ENCODE results near the gene COA4.
"Not testable (repeated sequence)": the region's sequence is repeated elsewhere in the genome, so short reads cannot be mapped to it uniquely, and the experiment has no call there.

COA4 gene

GRCh38 chr11:73876424-73877310 is at the start of gene COA4, which contains the start of gene PAAF1:
Gene COA4, minus strand, starts transcription at chr11:73876846. Its CDS starts 3,468 bp downstream, at chr11:73873378.
Gene PAAF1, plus strand, starts transcription at chr11:73876999. Its CDS starts 23 bp downstream, at chr11:73877022.
- peak; percentile 96 for DNase-seq

DNA sequence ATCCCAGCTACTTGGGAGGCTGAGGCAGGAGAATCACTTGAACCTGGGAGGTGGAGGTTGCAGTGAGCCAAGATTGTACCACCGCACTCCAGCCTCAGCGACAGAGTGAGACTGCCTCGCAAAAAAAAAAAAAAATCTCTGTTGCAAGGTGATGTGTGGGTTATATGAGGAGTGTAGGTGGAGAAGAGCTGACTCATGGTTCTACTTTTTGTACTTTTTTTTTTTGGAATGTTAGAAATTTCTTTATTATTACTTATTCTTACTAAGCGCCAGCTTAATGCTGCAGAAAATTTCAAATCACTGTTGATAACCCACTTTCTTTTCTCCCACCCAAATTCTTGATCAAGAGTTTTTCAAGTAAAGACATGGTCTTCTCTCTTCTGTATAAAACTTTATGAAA is 44.5 kb upstream of the COA4 start:
- no peak for DNase-seq

DNA sequence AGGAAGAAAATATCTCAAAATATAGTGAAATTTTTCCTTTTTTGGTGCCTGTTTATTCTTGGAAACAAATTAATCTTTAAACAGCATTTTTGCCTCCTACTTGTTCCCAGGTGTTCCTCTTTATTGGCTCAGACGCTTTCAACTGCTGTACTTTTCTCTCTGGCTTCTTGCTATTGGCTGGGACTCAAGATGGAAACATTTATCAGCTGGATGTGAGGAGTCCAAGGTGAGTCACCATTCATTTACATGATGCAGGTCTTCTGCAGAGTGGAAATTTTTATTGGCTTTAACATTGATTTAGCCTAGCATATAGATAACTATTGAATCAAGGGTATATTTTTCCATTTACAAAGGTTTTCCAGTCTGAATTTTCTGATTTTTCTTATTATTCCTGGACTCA is 39.8 kb upstream of the COA4 start:
- DNase-seq, result no peak

DNA sequence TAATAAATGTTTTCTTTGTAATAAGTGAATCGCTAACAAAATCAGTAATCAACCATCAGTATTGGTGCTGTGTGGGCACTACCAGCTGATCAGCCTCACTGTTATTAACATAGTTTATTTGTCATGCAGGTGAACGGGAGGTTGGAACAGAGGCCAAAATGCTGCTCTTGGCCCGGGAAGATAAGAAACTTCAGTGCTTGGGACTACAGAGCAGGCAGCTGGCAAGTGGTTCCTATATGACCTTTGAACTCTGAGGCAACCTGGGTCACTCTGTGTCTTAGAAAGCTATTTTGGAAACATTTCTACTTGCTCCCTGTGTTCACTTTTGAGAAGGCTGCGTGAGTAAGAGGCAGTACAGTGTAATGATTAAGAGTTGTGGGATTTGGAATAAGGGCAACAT is 37.6 kb upstream of the COA4 start:
- DNase-seq, result no peak

DNA sequence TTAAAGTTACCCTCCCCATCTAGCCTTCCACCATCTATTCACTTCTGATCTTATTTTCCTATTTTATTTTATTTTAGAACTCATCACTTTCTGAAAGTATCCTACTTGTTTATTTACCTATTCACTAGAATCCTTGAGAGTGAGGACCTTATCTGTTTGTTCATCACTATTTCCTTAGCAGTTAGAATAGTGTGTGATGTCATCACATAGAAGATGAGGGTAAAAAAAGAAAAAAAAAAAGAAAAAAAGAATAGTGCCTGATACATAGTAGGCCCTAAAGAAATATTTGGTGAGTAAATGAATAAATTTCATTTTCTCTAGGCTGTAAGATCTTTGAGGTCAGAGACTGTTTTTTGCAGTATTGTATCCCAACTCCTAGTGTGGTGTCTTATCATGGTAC is 36.8 kb upstream of the COA4 start:
- no peak for DNase-seq

GRCh38 chr11:73912026-73912425 is 35.4 kb upstream of the COA4 start:
- no peak for DNase-seq

DNA sequence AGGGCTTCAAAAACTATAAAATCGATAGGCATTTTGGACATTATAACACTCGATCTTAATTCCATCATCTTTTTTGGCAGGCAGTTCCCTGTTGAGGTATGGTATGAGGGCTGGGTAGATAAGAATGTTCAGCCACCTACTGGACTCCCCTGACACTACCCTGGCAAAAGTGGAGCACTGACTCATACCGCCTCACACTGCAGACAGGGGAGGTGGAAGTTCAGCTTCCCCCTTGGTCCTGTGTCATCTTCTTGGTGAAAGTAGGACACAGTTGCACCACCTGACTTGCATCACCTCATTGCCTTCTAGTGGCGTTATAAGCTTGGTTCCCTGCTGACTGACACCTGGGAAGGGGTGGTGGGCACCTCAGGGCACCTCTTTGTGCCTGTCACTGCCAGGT is 30.5 kb upstream of the COA4 start:
- DNase-seq, result peak; percentile 37

GRCh38 chr11:73902303-73902702 is 25.7 kb upstream of the COA4 start:
- no peak for DNase-seq

DNA sequence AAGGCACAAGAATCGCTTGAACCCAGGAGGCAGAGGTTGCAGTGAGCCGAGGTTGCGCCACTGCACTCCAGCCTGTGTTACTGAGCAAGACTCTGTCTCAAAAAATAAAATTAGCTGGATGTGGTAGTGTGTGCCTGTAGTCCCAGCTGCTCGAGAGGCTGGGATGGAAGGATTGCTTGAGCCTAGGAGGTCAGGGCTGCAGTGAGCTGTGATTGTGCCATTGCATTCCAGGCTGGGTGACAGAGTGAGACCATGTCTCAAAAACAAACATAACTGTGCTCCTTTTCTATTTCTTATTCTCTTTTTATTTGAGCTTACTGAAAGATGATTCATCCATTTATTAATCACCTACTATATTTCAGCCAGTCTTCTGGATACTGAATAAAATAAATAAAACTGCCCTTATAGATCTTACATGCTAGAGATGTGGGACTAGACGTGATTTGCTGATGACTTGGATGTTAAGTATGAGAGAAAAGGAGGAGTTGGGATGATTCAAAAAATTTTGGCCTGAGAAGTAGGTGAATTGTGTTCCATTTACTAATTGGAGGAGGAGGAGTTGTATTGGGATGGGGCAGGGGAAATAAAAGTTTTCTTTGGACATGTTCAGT is 18.2 kb upstream of the COA4 start:
- DNase-seq, result no peak

- DNase-seq, result no peak
These were observed 16.4 kb upstream of the COA4 start for GRCh38 chr11:73893041-73893440.

- no peak for DNase-seq
These were observed 12.9 kb upstream of the COA4 start for GRCh38 chr11:73889536-73889935.

DNA sequence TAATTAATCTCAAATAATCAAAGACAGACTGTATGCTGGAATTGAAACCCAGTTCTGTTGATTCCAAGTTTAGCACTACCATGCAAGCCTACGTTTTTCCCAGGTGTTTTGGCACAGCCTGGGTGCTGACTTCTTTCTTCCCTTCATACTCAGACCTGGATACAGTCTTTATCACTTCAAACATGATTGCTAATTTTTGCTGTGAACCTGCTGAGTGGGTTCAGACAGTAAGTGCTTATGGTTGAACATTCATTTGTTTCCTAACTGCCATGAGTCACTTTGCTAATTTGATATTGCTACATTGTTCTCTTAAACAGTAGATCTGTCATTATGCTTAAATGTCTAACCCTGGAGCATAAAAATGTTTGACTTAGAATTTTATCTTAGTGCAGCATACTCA is 12.4 kb upstream of the COA4 start:
- no peak for DNase-seq

DNA sequence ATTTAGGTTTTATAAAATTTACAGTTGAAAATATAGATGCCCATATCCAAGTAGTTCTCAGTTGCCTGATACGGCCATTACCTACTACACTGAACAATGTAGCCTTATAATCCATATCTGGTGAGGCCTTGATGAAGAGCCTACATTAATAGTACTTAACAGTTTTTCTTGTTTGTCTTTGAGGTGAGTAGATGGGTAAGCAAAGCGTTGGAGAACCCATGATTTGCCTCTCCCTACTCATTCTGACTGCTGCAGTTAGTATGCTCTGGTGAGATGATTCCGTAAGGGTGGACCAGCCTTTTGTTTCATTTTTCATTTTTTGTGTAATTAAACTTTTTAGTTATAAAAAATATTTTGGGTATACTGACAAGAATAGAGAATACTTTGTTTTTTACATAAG is 11.6 kb upstream of the COA4 start:
- no peak for DNase-seq

GRCh38 chr11:73883856-73884255 is 7.2 kb upstream of the COA4 start:
- no peak for DNase-seq

- DNase-seq, result not testable (repeated sequence)
These were observed 3.8 kb upstream of the COA4 start for GRCh38 chr11:73880449-73880848.

GRCh38 chr11:73878771-73879170 is 2.1 kb upstream of the COA4 start:
- no peak for DNase-seq

- no peak for DNase-seq
These were observed 806 bp downstream of the COA4 start for GRCh38 chr11:73875840-73876239.

- DNase-seq, result no peak
These were observed 1.3 kb downstream of the COA4 start for GRCh38 chr11:73875380-73875779.

DNA sequence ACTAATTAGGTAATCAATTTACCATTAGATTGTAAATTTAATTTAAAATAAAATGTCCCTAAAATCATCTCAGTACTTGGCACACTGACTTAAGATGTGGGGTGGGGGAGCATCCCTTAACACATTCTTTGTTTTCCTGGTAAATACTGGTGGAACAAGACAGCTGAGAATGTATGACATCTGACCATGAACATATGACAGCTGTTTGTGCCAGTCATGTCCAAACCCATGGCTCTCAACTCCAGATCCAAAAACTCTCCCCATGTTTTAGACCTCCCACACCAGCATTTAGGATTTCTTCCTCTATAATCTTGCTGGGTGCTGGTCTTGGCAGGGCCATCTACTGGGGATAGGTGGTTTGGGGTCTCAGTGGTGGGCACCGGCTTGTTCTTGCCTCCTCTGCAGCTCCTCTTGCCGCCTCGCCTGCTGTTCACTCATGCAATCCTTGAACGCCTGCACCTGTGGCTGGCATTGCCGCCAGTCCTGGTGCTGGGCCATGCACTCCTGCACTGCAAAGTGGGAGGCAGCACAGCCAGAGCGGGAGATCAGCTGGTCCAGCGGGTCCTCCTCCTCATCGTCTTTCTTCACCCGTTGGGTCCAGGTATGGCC is 3.8 kb downstream of the COA4 start:
- no peak for DNase-seq

DNA sequence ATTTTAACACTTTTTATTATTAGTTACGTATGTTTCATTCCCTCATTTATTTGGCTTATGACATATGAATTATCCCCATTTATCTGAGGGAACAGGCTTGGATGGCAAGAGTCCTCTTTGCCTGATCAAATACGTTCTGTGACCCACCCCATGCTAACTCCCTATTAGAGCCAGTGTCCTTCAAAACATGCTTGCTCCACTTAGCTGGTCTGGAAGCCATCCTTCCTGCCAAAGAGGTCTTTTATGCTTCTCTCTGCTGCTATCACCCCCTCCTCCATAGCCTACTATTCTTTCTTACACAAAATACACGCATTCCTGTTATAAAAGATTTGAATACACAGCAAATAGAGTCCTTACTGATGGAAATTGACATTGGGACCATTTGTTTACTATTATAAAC is 6.4 kb downstream of the COA4 start:
- DNase-seq, result no peak

- DNase-seq, result no peak
These were observed 7.2 kb downstream of the COA4 start for GRCh38 chr11:73869332-73869949.

DNA sequence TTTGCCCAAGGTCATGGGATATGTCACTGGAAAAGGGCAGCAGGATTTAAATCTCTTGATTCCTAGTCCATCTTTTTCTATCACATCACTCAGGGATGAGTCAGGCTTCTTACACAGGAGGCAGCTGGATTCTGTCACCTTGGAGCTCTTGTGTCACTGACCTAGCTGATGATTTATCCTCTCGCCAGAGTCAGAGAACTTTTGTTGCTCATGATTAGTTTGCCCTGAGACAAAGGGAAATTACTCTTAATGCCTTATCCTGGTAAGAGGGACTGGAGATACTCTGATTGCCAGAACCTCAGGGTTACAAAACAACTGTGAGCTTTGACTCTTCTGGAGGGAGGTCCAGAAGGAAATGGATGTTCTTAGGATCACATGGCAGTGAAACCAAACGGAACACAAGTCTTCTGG is 10.1 kb downstream of the COA4 start:
- no peak for DNase-seq

DNA sequence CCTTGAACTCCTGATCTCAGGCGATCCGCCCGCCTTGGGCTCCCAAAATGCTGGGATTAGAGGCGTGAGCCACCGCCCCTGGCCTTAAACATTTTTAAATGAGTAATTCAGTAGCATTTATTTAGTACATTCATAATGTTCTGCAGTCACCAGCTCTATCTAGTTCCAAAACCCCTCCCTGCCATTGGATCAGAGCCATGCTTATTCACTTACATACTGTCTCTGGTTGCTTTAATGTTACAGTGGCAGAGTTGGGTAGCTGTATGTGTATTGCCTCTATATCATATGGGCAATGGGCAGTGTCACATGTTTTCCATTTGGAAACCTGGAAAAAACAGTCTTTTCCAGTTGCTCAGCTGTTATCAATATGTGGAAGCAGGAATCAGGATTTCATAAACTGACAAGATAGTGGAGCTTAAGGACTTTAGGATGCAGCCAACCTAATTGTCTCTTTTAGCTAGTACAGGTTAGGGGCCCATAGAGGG is 10.5 kb downstream of the COA4 start:
- DNase-seq, result no peak
